SU-DHL-6 (cell line): ENCODE data around the gene C1orf198.

Experiments used
- H2AFZ ChIP-seq: fragments of 200-600 bp; sonication (generic); 2 replicates; pipeline ENCODE4 v1.6.1; 2014; ENCODE audit warnings: low read depth, mild to moderate bottlenecking, moderate library complexity, mixed read lengths, antibody characterized with exemption, low read length; ENCODE audit not compliant: severe bottlenecking
- H3F3A ChIP-seq: fragments of 200-600 bp; shearing (Covaris generic); 2 replicates; pipeline ENCODE4 v1.6.0; 2016; ENCODE audit warnings: antibody characterized with exemption, mild to moderate bottlenecking; ENCODE audit not compliant: insufficient read depth
- H3K27ac ChIP-seq: fragments of 200-600 bp; sonication (generic); 2 replicates; pipeline ENCODE4 v1.5.1; 2016; ENCODE audit warnings: low read depth, mild to moderate bottlenecking, low read length, moderate library complexity, mixed read lengths
- H3K27me3 ChIP-seq: fragments of 200-600 bp; sonication (generic), shearing (Covaris generic); 2 replicates; pipeline ENCODE4 v1.6.0; 2014; ENCODE audit warnings: mild to moderate bottlenecking, low read length
- H3K36me3 ChIP-seq: fragments of 200-600 bp; sonication (generic); 2 replicates; pipeline ENCODE4 v1.6.1; 2014; ENCODE audit warnings: mild to moderate bottlenecking, low read length, mixed read lengths
- H3K4me2 ChIP-seq: fragments of 300-600, 200-600 bp; shearing (Covaris generic), sonication (generic); 2 replicates; pipeline ENCODE4 v1.6.0; 2014; ENCODE audit warnings: low read length, low read depth, mild to moderate bottlenecking; ENCODE audit not compliant: poor library complexity, severe bottlenecking
- H3K4me3 ChIP-seq: fragments of 200-600 bp; sonication (generic); 2 replicates; pipeline ENCODE4 v1.5.1; 2014; ENCODE audit warnings: antibody characterized with exemption, low read length, mild to moderate bottlenecking, mixed read lengths; ENCODE audit not compliant: insufficient read depth, poor library complexity, severe bottlenecking
- H3K79me2 ChIP-seq: fragments of 200-600 bp; sonication (generic); 2 replicates; pipeline ENCODE4 v1.6.1; 2014; ENCODE audit warnings: mild to moderate bottlenecking, low read length, moderate library complexity; ENCODE audit not compliant: insufficient read depth
- H3K9ac ChIP-seq: fragments of 200-600 bp; sonication (generic); 2 replicates; pipeline ENCODE4 v1.7.0; 2014; ENCODE audit warnings: mild to moderate bottlenecking, low read length
- H3K9me2 ChIP-seq: fragments of 200-600 bp; sonication (generic); replicated peaks from 2 replicates; pipeline ENCODE4 v1.6.1; 2014; ENCODE audit warnings: low read length; ENCODE audit not compliant: insufficient read depth
- H3K9me3 ChIP-seq: fragments of 200-600 bp; sonication (generic); 2 replicates; pipeline ENCODE4 v1.6.1; 2014; ENCODE audit warnings: low read length, mixed read lengths; ENCODE audit not compliant: insufficient read depth
- H4K20me1 ChIP-seq: fragments of 200-600 bp; sonication (generic); 2 replicates; pipeline ENCODE4 v1.6.1; 2014; ENCODE audit warnings: low read depth, mild to moderate bottlenecking, antibody characterized with exemption, low read length, moderate library complexity, mixed read lengths
- EZH2phosphoT487 ChIP-seq: fragments of 200-600 bp; sonication (generic), shearing (Covaris generic); conservative IDR thresholded peaks from 2 replicates; pipeline ENCODE4 v1.6.1; 2018; ENCODE audit warnings: mild to moderate bottlenecking, antibody characterized with exemption, low read length, moderate library complexity, mixed read lengths
- TF ChIP-seq, protein P1 (sequence below): fragments of 200-600 bp; sonication (generic); IDR thresholded peaks from one replicate; pipeline ENCODE4 v1.5.1; 2017; ENCODE audit warnings: antibody characterized with exemption, mild to moderate bottlenecking, low read length, moderate library complexity; ENCODE audit not compliant: insufficient read depth, poor library complexity, severe bottlenecking

C1orf198 gene

GRCh38 chr1:230857077-230857476, 11.2 kb downstream of the C1orf198 start:
- Histone ChIP-seq H2AFZ (no peak overlapping the region), H3F3A (no peaks in the 10 kb centered on the region), H3K36me3 (no peaks in the 10 kb centered on the region), H3K9me2 (no peaks in the 10 kb centered on the region), H3K9ac (no peak overlapping the region), H4K20me1 (no peaks in the 10 kb centered on the region), H3K27ac (no peak overlapping the region), H3K27me3 (no peaks in the 10 kb centered on the region), H3K4me2 (no peak overlapping the region), H3K4me3 (no peak overlapping the region), H3K9me3 (no peaks in the 10 kb centered on the region), H3K79me2 (no peaks in the 10 kb centered on the region)
- TF ChIP-seq EZH2phosphoT487 = no peak
- TF ChIP-seq, protein P1, sequence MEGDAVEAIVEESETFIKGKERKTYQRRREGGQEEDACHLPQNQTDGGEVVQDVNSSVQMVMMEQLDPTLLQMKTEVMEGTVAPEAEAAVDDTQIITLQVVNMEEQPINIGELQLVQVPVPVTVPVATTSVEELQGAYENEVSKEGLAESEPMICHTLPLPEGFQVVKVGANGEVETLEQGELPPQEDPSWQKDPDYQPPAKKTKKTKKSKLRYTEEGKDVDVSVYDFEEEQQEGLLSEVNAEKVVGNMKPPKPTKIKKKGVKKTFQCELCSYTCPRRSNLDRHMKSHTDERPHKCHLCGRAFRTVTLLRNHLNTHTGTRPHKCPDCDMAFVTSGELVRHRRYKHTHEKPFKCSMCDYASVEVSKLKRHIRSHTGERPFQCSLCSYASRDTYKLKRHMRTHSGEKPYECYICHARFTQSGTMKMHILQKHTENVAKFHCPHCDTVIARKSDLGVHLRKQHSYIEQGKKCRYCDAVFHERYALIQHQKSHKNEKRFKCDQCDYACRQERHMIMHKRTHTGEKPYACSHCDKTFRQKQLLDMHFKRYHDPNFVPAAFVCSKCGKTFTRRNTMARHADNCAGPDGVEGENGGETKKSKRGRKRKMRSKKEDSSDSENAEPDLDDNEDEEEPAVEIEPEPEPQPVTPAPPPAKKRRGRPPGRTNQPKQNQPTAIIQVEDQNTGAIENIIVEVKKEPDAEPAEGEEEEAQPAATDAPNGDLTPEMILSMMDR = no peak

GRCh38 chr1:230855886-230856285, 12.4 kb downstream of the C1orf198 start:
- no peaks in the 10 kb centered on the region for H4K20me1 ChIP-seq
- H3K36me3 ChIP-seq = no peaks in the 10 kb centered on the region
- TF ChIP-seq EZH2phosphoT487 = no peak
- TF ChIP-seq, protein P1 = no peak
- no peaks in the 10 kb centered on the region for H3K79me2 ChIP-seq
- H3K4me3 ChIP-seq = no peak overlapping the region
- no peak overlapping the region for H3K27ac ChIP-seq
- H3K27me3 ChIP-seq = no peaks in the 10 kb centered on the region
- H3K4me2 ChIP-seq = no peak overlapping the region
- H3F3A ChIP-seq = no peaks in the 10 kb centered on the region
- no peaks in the 10 kb centered on the region for H3K9me2 ChIP-seq
- H3K9me3 ChIP-seq = no peaks in the 10 kb centered on the region
- no peak overlapping the region for H2AFZ ChIP-seq
- no peak overlapping the region for H3K9ac ChIP-seq

GRCh38 chr1:230854423-230854822, 13.9 kb downstream of the C1orf198 start:
- TF ChIP-seq EZH2phosphoT487 = no peak
- TF ChIP-seq, protein P1 = no peak
- H3K9me3 ChIP-seq = no peaks in the 10 kb centered on the region
- no peak overlapping the region for H3K4me2 ChIP-seq
- no peaks in the 10 kb centered on the region for H3K36me3 ChIP-seq
- H3K27ac ChIP-seq = no peak overlapping the region
- no peaks in the 10 kb centered on the region for H4K20me1 ChIP-seq
- H2AFZ ChIP-seq = no peak overlapping the region
- H3K9ac ChIP-seq = no peak overlapping the region
- H3F3A ChIP-seq = no peaks in the 10 kb centered on the region
- H3K79me2 ChIP-seq = no peaks in the 10 kb centered on the region
- no peaks in the 10 kb centered on the region for H3K27me3 ChIP-seq
- H3K4me3 ChIP-seq = no peak overlapping the region
- no peaks in the 10 kb centered on the region for H3K9me2 ChIP-seq
